ENCODE results near the gene MEPE.

Gene MEPE

GRCh38 chr4:87848622-87849351 is 16.0 kb downstream of the MEPE start:
- H3K4me3 ChIP-seq (ENCODE audit: control insufficient read depth, low read depth, low read length): no peak overlapping the region
- TF ChIP-seq CTCF (IDR thresholded peaks at IDR 0.05; ENCODE audit: control insufficient read depth, insufficient read depth, low read depth, low read length, missing control alignments): peak; percentile 71
- DNase-seq (ENCODE audit: low read depth): peak; percentile 28

GRCh38 chr4:87849612-87850011 is 16.8 kb downstream of the MEPE start:
- DNase-seq (ENCODE audit: low read depth): no peak
- TF ChIP-seq CTCF (IDR thresholded peaks at IDR 0.05; ENCODE audit: control insufficient read depth, insufficient read depth, low read depth, low read length, missing control alignments): no peak
- H3K4me3 ChIP-seq (ENCODE audit: control insufficient read depth, low read depth, low read length): no peak overlapping the region

GRCh38 chr4:87851332-87851731 is 18.6 kb downstream of the MEPE start:
- DNase-seq (ENCODE audit: low read depth): no peak
- no peak overlapping the region for H3K4me3 ChIP-seq (ENCODE audit: control insufficient read depth, low read depth, low read length)
- TF ChIP-seq CTCF (IDR thresholded peaks at IDR 0.05; ENCODE audit: control insufficient read depth, insufficient read depth, low read depth, low read length, missing control alignments): no peak

- no peak overlapping the region for H3K4me3 ChIP-seq (ENCODE audit: control insufficient read depth, low read depth, low read length)
- DNase-seq (ENCODE audit: low read depth): no peak
- no peak for TF ChIP-seq CTCF (IDR thresholded peaks at IDR 0.05; ENCODE audit: control insufficient read depth, insufficient read depth, low read depth, low read length, missing control alignments)
These were observed 19.2 kb downstream of the MEPE start for GRCh38 chr4:87851953-87852352.

GRCh38 chr4:87853108-87853507 is 20.3 kb downstream of the MEPE start:
- TF ChIP-seq CTCF (IDR thresholded peaks at IDR 0.05; ENCODE audit: control insufficient read depth, insufficient read depth, low read depth, low read length, missing control alignments): peak; percentile 41
- H3K4me3 ChIP-seq (ENCODE audit: control insufficient read depth, low read depth, low read length): no peak overlapping the region
- peak; percentile 25 for DNase-seq (ENCODE audit: low read depth)

- no peak for TF ChIP-seq CTCF (IDR thresholded peaks at IDR 0.05; ENCODE audit: control insufficient read depth, insufficient read depth, low read depth, low read length, missing control alignments)
- DNase-seq (ENCODE audit: low read depth): no peak
- H3K4me3 ChIP-seq (ENCODE audit: control insufficient read depth, low read depth, low read length): no peak overlapping the region
These were observed 21.1 kb downstream of the MEPE start for GRCh38 chr4:87853891-87854290.
